GM03348 (cell line): ENCODE data around the gene IRF9.

Experiments
- DNase-seq: peaks from one replicate; pipeline ENCODE4 v3.0.0; 2012; ENCODE audit warnings: low spot score

IRF9 gene

GRCh38 chr14:24149302-24149969 is 11.6 kb upstream of the IRF9 start:
- DNase-seq: no peak

GRCh38 chr14:24150061-24150460 is 11.0 kb upstream of the IRF9 start:
- DNase-seq: no peak

GRCh38 chr14:24150567-24150966 is 10.5 kb upstream of the IRF9 start:
- DNase-seq: no peak

- no peak for DNase-seq
Measured at GRCh38 chr14:24150993-24151392, 10.1 kb upstream of the IRF9 start.

GRCh38 chr14:24151404-24152080 is 9.5 kb upstream of the IRF9 start:
- DNase-seq: no peak

GRCh38 chr14:24155100-24155499 is 6.0 kb upstream of the IRF9 start:
- no peak for DNase-seq

- DNase-seq: no peak
Measured at GRCh38 chr14:24156840-24157239, 4.2 kb upstream of the IRF9 start.

GRCh38 chr14:24157331-24157730 is 3.7 kb upstream of the IRF9 start:
- DNase-seq: no peak

GRCh38 chr14:24159777-24160498 is 1.1 kb upstream of the IRF9 start:
- DNase-seq: no peak

- DNase-seq: no peak
Measured at GRCh38 chr14:24160499-24160849, 591 bp upstream of the IRF9 start.

GRCh38 chr14:24162093-24162492 is 1.0 kb downstream of the IRF9 start:
- no peak for DNase-seq

- no peak for DNase-seq
Measured at GRCh38 chr14:24164518-24164991, 3.5 kb downstream of the IRF9 start.

- no peak for DNase-seq
Measured at GRCh38 chr14:24165785-24166184, 4.7 kb downstream of the IRF9 start.

GRCh38 chr14:24167469-24168114 is 6.5 kb downstream of the IRF9 start:
- no peak for DNase-seq

GRCh38 chr14:24171422-24172260 is 10.6 kb downstream of the IRF9 start, which contains the start of gene REC8:
TSS of gene REC8 (plus strand) at chr14:24172080. CDS start at chr14:24172553, 473 bp downstream.
- no peak for DNase-seq

GRCh38 chr14:24172261-24172860 is 11.3 kb downstream of the IRF9 start:
- DNase-seq: no peak

- DNase-seq: no peak
Measured at GRCh38 chr14:24172871-24173281, 11.8 kb downstream of the IRF9 start.

- no peak for DNase-seq
Measured at GRCh38 chr14:24176599-24176998, 15.5 kb downstream of the IRF9 start.

GRCh38 chr14:24177041-24177825 is 16.2 kb downstream of the IRF9 start:
- DNase-seq: no peak

- DNase-seq: no peak
Measured at GRCh38 chr14:24177891-24178290, 16.8 kb downstream of the IRF9 start.
